HG03575 (cell line): ENCODE results near the gene GORASP2.

ENCODE experiments used
- ATAC-seq: cut with Tn5 transposase; IDR thresholded peaks from one replicate; pipeline ENCODE4 v1.9.1; 2021; ENCODE audit not compliant: unreplicated experiment, insufficient number of reproducible peaks, low FRiP score; ENCODE audit errors: extremely low read depth

The GORASP2 gene

GRCh38 chr2:170984079-170984478 lies 55.0 kb downstream of the GORASP2 start:
- no peak for ATAC-seq

- ATAC-seq: no peak
Measured at GRCh38 chr2:170985407-170985806, 56.4 kb downstream of the GORASP2 start.

GRCh38 chr2:170986566-170987258 lies 57.7 kb downstream of the GORASP2 start:
- no peak for ATAC-seq

GRCh38 chr2:170991398-170992182 lies 62.5 kb downstream of the GORASP2 start:
- no peak for ATAC-seq

GRCh38 chr2:170996316-170996715 lies 67.3 kb downstream of the GORASP2 start:
- no peak for ATAC-seq

GRCh38 chr2:170997893-170998597 lies 69.0 kb downstream of the GORASP2 start:
- ATAC-seq: no peak

GRCh38 chr2:170999654-171000053 lies 70.6 kb downstream of the GORASP2 start:
- ATAC-seq: no peak

- no peak for ATAC-seq
Measured at GRCh38 chr2:171004363-171004762, 75.3 kb downstream of the GORASP2 start.

GRCh38 chr2:171004833-171005232 lies 75.8 kb downstream of the GORASP2 start:
- no peak for ATAC-seq

- ATAC-seq: no peak
Measured at GRCh38 chr2:171008550-171009205, 79.6 kb downstream of the GORASP2 start.

- ATAC-seq: no peak
Measured at GRCh38 chr2:171009386-171009785, 80.3 kb downstream of the GORASP2 start.

GRCh38 chr2:171013851-171014250 lies 84.8 kb downstream of the GORASP2 start:
- no peak for ATAC-seq

- no peak for ATAC-seq
Measured at GRCh38 chr2:171016125-171016524, 87.1 kb downstream of the GORASP2 start.
